ENCODE results near the gene HMCES. TPM values are rescaled to one million over a fixed set of nuclear protein-coding genes. Genes with fewer than 3 reads are reported as not detected.

The HMCES gene
- total RNA-seq, 1 experiment from 2014 or later: 30.7 TPM

- Histone ChIP-seq H3K36me3 (no peaks in the 10 kb centered on the region), H3K27ac (peak overlapping the region; percentile 84), H3K4me3 (peak overlapping the region; percentile 75), H3K4me1 (0 out of 2 replicates have a peak, but pooled peaks cover 3% of the 10 kb centered on the region), H3K9me3 (replicated peaks) (no peaks in the 10 kb centered on the region), H3K27me3 (no peaks in the 10 kb centered on the region)
- DNase-seq: no peak
Observed at GRCh38 chr3:129317014-129317771, 38.5 kb downstream of the HMCES start.

- 0 out of 2 replicates have a peak, but pooled peaks cover 3% of the 10 kb centered on the region for H3K4me1 ChIP-seq
- H3K9me3 ChIP-seq (replicated peaks): no peaks in the 10 kb centered on the region
- no peak overlapping the region for H3K4me3 ChIP-seq
- H3K27me3 ChIP-seq: no peaks in the 10 kb centered on the region
- H3K27ac ChIP-seq: no peak overlapping the region
- H3K36me3 ChIP-seq: no peaks in the 10 kb centered on the region
- no peak for DNase-seq
Observed at GRCh38 chr3:129317848-129318247, 39.2 kb downstream of the HMCES start.

GRCh38 chr3:129318921-129319320 lies 40.3 kb downstream of the HMCES start:
- no peak overlapping the region for H3K27ac ChIP-seq
- H3K4me1 ChIP-seq: 0 out of 2 replicates have a peak, but pooled peaks cover 2% of the 10 kb centered on the region
- no peaks in the 10 kb centered on the region for H3K27me3 ChIP-seq
- H3K9me3 ChIP-seq (replicated peaks): no peaks in the 10 kb centered on the region
- DNase-seq: no peak
- H3K36me3 ChIP-seq: no peaks in the 10 kb centered on the region
- no peak overlapping the region for H3K4me3 ChIP-seq

- H3K27me3 ChIP-seq: no peaks in the 10 kb centered on the region
- H3K9me3 ChIP-seq (replicated peaks): no peaks in the 10 kb centered on the region
- H3K4me1 ChIP-seq: no peaks in the 10 kb centered on the region
- DNase-seq: no peak
- no peak overlapping the region for H3K4me3 ChIP-seq
- H3K27ac ChIP-seq: no peak overlapping the region
- no peaks in the 10 kb centered on the region for H3K36me3 ChIP-seq
Observed at GRCh38 chr3:129320261-129320660, 41.6 kb downstream of the HMCES start.

- Histone ChIP-seq H3K36me3 (no peaks in the 10 kb centered on the region), H3K9me3 (replicated peaks) (no peaks in the 10 kb centered on the region), H3K4me3 (no peak overlapping the region), H3K4me1 (no peaks in the 10 kb centered on the region), H3K27ac (no peak overlapping the region), H3K27me3 (no peaks in the 10 kb centered on the region)
- no peak for DNase-seq
Observed at GRCh38 chr3:129320825-129321487, 42.3 kb downstream of the HMCES start.

- Histone ChIP-seq H3K9me3 (replicated peaks) (no peaks in the 10 kb centered on the region), H3K27ac (no peak overlapping the region), H3K4me3 (no peak overlapping the region), H3K4me1 (no peaks in the 10 kb centered on the region), H3K27me3 (no peaks in the 10 kb centered on the region), H3K36me3 (no peaks in the 10 kb centered on the region)
- DNase-seq: no peak
Observed at GRCh38 chr3:129321887-129322286, 43.2 kb downstream of the HMCES start.

GRCh38 chr3:129323651-129324294 lies 45.1 kb downstream of the HMCES start:
- no peaks in the 10 kb centered on the region for H3K27me3 ChIP-seq
- no peaks in the 10 kb centered on the region for H3K36me3 ChIP-seq
- no peak overlapping the region for H3K4me3 ChIP-seq
- no peak overlapping the region for H3K27ac ChIP-seq
- H3K9me3 ChIP-seq (replicated peaks): no peaks in the 10 kb centered on the region
- no peak for DNase-seq
- no peaks in the 10 kb centered on the region for H3K4me1 ChIP-seq

- Histone ChIP-seq H3K27ac (no peak overlapping the region), H3K4me3 (no peak overlapping the region), H3K4me1 (no peaks in the 10 kb centered on the region), H3K27me3 (no peaks in the 10 kb centered on the region), H3K36me3 (no peaks in the 10 kb centered on the region), H3K9me3 (replicated peaks) (no peaks in the 10 kb centered on the region)
- DNase-seq: no peak
Observed at GRCh38 chr3:129324855-129325254, 46.2 kb downstream of the HMCES start.

- H3K4me3 ChIP-seq: no peak overlapping the region
- no peaks in the 10 kb centered on the region for H3K9me3 ChIP-seq (replicated peaks)
- H3K4me1 ChIP-seq: no peaks in the 10 kb centered on the region
- DNase-seq: no peak
- H3K27me3 ChIP-seq: no peaks in the 10 kb centered on the region
- H3K36me3 ChIP-seq: no peaks in the 10 kb centered on the region
- no peak overlapping the region for H3K27ac ChIP-seq
Observed at GRCh38 chr3:129325383-129325782, 46.7 kb downstream of the HMCES start.

- H3K27ac ChIP-seq: no peak overlapping the region
- no peak for DNase-seq
- H3K4me3 ChIP-seq: no peak overlapping the region
- H3K9me3 ChIP-seq (replicated peaks): no peaks in the 10 kb centered on the region
- H3K36me3 ChIP-seq: no peaks in the 10 kb centered on the region
- no peaks in the 10 kb centered on the region for H3K27me3 ChIP-seq
- H3K4me1 ChIP-seq: no peaks in the 10 kb centered on the region
Observed at GRCh38 chr3:129326138-129326537, 47.5 kb downstream of the HMCES start.

GRCh38 chr3:129326595-129326994 lies 47.9 kb downstream of the HMCES start:
- DNase-seq: no peak
- no peak overlapping the region for H3K27ac ChIP-seq
- no peaks in the 10 kb centered on the region for H3K27me3 ChIP-seq
- no peaks in the 10 kb centered on the region for H3K9me3 ChIP-seq (replicated peaks)
- no peaks in the 10 kb centered on the region for H3K4me1 ChIP-seq
- H3K36me3 ChIP-seq: no peaks in the 10 kb centered on the region
- H3K4me3 ChIP-seq: no peak overlapping the region

- Histone ChIP-seq H3K36me3 (no peaks in the 10 kb centered on the region), H3K9me3 (replicated peaks) (no peaks in the 10 kb centered on the region), H3K4me3 (no peak overlapping the region), H3K4me1 (no peaks in the 10 kb centered on the region), H3K27me3 (no peaks in the 10 kb centered on the region), H3K27ac (no peak overlapping the region)
- no peak for DNase-seq
Observed at GRCh38 chr3:129327510-129327909, 48.8 kb downstream of the HMCES start.

GRCh38 chr3:129329858-129330257 lies 51.2 kb downstream of the HMCES start:
- Histone ChIP-seq H3K9me3 (replicated peaks) (no peaks in the 10 kb centered on the region), H3K27ac (no peak overlapping the region), H3K27me3 (no peaks in the 10 kb centered on the region), H3K4me1 (no peaks in the 10 kb centered on the region), H3K36me3 (no peaks in the 10 kb centered on the region), H3K4me3 (no peak overlapping the region)
- no peak for DNase-seq

- no peaks in the 10 kb centered on the region for H3K36me3 ChIP-seq
- H3K27ac ChIP-seq: no peak overlapping the region
- no peak overlapping the region for H3K4me3 ChIP-seq
- DNase-seq: no peak
- H3K4me1 ChIP-seq: no peaks in the 10 kb centered on the region
- no peaks in the 10 kb centered on the region for H3K9me3 ChIP-seq (replicated peaks)
- no peaks in the 10 kb centered on the region for H3K27me3 ChIP-seq
Observed at GRCh38 chr3:129330409-129330808, 51.7 kb downstream of the HMCES start.

GRCh38 chr3:129333891-129334290 lies 55.2 kb downstream of the HMCES start:
- no peak for DNase-seq
- Histone ChIP-seq H3K4me3 (no peak overlapping the region), H3K36me3 (no peaks in the 10 kb centered on the region), H3K27ac (no peak overlapping the region), H3K4me1 (no peaks in the 10 kb centered on the region), H3K9me3 (replicated peaks) (no peaks in the 10 kb centered on the region), H3K27me3 (no peaks in the 10 kb centered on the region)
